Hematopoietic multipotent progenitor cell treated with erythropoietin and hydrocortisone succinate and interleukin-3 and kit ligand, for 8 days (in vitro differentiated cells): ENCODE results near the gene SSH3.

Experiments used
- DNase-seq: peaks from one replicate; pipeline ENCODE4 v3.0.0-alpha.2; 2015

Gene SSH3

DNA sequence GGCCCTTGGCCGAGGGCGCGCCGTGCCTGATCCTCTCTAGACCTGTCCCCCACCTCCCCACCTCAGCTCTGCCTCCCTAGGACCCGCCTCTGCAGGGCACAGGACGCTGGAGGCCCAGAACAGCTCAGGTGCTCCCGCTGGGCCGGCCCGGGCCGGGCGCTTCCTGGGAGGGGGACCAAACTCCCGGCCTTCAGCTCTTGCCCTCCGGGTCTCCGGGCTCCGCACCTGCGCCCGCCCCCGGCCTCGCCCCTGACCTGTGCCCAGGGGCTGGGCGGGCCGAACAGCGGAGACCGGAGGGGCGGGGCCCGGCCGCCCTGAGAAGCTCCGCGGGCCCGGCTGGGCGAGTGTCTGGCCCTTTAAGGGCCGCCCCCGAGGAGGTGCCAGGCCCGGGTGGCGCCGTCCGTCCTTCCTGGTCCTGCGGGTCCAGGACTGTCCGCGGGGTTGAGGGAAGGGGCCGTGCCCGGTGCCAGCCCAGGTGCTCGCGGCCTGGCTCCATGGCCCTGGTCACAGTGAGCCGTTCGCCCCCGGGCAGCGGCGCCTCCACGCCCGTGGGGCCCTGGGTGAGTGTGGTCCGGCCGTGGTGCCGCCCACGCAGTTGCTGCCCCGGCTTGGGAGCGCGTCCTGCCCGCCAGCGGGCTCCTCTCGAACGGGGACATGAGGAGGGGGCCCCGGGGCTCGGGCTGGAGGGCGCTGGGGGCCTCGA is at the start of gene SSH3:
Gene SSH3 (plus strand): TSS at position 399 of the 703 bp plus-strand sequence. CDS start 96 bp downstream, at position 495.
- DNase-seq: peak; percentile 61

GRCh38 chr11:67253872-67254624 is 49.3 kb upstream of the SSH3 start:
- peak; percentile 93 for DNase-seq

DNA sequence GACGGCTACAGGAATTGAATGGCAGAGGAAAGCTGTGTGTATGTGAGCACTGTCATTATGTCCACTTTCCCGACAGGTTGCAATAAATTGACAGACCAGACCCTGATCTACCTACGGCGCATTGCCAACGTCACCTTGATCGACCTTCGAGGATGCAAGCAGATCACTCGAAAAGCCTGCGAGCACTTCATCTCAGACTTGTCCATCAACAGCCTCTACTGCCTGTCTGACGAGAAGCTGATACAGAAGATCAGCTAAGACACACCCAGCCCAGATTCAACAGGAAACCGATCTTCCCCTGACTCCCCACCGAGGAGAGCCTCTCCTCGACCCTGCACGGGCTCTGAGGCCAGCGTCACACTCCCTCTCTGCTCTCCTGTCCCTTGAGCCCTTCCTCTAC is 48.5 kb upstream of the SSH3 start:
- DNase-seq: peak; percentile 70

DNA sequence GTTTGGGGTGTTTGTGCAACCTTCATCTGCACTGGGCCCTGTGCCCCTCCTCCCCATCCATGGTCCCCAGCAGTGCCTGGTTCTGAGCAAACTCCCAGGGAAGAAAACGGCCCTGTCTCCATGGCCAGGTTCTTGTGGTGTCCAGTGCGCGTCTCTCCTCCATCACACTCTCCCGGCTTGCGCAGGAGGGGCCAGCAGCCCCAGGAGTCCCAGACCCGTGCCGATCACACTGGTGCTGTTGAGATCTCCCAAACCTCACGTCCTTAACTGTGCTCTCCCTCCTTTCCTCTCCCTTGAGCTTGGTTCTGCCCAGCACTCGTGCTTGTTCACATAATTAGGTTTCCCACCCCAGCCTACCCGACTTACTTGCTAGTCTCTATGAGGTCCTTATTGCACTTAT is 48.0 kb upstream of the SSH3 start:
- no peak for DNase-seq

GRCh38 chr11:67255864-67256263 is 47.5 kb upstream of the SSH3 start:
- no peak for DNase-seq

DNA sequence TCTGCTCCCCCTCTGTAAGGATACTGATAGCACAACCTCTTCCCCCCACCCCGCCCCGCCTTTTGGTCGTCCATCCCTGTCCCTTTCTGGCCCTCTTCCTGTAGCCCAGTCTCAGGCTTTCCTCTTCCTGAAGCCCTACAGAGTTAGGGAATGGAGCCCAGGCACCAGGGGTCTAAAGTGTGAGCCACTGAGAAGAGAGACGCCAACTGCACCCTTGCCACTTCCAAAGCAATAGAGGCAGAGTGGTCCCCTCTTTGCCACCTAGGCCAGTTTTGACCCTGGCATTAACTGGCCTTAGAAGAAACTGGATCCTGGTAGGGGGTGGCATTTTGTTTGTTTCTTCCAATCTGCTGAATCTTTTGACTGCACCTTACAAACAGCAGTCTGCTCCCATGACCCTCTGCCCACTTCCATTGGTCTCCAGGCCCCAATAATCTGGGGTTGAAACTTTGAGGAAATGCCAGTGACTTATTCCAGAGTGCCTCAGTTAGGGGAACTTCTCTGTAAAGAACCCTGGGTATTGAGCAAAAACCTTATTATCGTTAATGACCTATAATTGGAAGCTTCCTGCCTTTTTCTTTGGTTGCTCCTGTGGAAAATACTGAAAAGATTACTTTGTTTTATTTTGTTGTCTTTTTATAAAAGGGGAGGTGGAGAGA is 46.7 kb upstream of the SSH3 start:
- DNase-seq: no peak

GRCh38 chr11:67260406-67260805 is 42.9 kb upstream of the SSH3 start:
- no peak for DNase-seq

DNA sequence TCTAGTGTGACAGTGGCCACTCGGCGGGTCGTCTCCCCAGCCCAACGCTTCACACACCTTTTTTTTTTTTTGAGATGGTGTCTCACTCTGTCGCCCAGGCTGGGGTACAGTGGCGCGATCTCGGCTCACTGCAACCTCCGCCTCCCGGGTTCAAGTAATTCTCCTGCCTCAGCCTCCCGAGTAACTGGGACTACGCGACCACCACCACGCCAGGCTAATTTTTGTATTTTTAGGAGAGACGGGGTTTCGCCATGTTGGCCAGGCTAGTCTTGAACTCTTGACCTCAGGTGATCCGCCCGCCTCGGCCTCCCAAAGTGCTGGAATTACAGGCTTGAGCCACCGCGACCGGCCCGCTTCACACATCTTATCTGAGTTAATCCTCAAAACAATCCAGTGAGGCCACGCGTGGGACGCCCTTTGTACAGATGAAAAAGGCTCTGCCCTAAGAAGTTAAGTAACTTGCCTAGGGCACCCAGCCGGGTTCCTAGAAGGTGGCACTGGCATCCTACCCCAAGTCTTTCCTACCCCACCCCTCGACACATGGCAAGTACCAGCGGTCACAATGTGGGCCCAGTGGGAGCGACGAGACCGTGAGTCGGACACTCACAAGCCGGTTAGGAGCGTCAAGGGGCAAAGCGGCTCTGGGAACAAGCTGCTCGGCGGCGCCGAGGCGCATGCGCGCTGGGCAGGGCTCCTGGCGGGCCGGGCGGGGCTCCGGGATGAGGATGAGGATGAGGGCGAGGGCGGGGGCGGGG is 42.3 kb upstream of the SSH3 start:
- DNase-seq: peak; percentile 55

GRCh38 chr11:67261640-67261945 is 41.7 kb upstream of the SSH3 start:
- no peak for DNase-seq

DNA sequence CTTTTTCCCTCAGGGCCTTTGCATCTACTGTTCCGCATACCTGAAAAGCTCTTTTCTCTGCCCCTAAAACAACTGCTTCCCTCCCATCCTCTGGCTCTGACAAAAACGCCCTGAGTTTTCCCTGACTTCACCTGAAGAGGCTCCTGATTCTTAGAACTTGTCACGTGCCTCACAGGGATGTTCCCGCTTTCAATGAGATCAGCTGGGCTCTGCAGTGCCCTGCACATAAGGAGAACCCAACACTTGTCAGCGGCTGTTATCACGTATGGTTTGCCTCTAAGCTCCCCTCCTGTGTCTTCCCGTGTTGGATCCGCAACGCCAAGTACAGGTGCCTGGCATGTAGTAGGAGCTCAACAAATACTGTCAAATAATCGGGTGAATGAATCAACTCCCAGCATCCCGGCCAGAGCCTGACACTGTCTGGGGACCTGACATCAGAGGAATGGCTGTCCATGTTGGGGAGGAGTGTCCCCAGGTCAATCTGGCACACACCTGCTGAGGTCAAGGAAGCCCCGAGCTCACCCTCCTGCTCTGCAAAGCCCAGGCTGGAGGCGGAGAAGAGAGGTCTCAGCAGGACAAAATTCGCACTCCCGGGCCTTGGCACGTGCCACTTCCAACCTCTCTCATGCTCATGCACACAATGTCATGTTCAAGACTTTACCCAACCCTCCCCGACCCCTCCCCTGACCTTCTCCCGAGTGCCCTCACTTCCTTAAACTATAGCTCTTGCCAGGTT is 41.2 kb upstream of the SSH3 start:
- DNase-seq: no peak

- peak; percentile 89 for DNase-seq
These were observed 40.3 kb upstream of the SSH3 start for GRCh38 chr11:67262731-67263675.

- DNase-seq: no peak
These were observed 39.1 kb upstream of the SSH3 start for GRCh38 chr11:67264260-67264659.

DNA sequence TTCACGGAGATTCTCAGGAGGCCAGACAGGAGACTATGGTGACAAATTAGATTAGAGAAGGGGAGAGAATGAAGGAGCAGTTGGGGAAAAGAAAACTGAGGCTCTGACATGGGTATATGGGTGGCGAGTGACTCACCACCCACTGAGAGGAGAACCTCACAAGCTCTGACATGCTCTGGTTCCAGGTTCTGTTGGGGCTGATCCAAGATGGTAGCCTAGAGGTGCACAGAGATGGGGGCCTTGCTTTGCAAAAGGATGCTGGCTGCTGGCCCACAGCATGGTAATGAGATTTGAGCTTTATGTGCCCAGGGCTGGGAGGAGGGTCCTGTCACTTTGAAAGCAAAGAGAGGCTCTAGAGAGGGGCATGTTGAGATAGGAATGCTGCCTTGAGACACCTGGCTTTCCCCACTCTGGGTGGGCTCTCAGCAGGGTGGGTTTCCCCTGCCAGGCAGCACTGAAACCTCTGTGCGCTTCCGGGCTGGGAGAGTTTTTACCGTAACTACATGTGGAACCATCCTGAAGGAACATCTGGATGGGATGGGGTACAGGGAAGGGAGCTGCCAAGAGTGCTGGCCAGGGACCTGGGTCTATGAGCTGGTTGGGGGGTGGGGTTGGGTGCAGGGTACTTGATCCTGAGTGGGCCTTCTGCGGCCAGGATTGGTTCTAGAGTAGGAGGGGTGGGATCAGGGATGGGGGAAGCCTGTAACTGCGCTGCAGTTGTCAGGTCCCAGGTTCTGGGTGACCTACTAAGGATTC is 38.3 kb upstream of the SSH3 start:
- DNase-seq: no peak

DNA sequence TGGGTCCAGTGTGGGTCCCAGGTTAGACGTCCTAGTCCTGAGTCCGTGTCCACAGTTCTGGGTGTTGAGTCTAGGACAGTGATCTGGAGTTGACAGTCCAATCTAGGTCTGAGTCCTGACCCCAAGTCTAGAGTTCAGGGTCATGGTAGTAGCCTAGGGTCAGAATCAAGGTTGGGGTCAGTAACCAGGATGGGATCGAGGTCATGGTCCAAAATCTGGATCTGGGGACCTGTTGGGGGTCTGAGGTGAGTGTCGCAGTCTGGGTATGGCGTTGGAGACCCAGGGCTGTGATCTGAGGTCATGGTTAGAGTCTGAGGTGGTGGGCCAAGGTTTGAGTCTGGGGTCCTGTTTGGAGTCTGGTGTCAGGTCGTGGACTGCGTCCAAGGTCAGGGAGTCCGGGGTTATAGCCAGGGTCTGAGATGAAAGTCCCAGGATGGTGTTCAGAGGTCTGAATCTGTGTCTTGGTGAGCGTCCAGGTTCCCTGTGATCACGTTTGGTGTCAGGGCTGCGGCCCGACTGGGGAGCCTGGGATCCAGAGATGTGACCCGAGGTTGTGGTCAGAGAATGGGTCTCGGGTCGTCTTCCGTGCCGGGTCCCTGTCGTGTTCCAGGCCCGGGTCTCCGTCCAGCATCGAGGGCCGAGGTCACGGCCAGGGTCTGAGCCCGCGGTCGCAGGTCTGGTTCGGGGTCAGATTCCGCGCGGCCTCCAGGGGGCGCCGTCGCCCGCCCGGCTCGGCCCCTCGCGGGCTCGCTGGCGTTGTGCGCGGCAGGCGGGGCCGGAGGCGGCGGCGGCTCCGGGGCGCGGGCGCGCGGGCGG is 37.5 kb upstream of the SSH3 start:
- DNase-seq: peak; percentile 58

DNA sequence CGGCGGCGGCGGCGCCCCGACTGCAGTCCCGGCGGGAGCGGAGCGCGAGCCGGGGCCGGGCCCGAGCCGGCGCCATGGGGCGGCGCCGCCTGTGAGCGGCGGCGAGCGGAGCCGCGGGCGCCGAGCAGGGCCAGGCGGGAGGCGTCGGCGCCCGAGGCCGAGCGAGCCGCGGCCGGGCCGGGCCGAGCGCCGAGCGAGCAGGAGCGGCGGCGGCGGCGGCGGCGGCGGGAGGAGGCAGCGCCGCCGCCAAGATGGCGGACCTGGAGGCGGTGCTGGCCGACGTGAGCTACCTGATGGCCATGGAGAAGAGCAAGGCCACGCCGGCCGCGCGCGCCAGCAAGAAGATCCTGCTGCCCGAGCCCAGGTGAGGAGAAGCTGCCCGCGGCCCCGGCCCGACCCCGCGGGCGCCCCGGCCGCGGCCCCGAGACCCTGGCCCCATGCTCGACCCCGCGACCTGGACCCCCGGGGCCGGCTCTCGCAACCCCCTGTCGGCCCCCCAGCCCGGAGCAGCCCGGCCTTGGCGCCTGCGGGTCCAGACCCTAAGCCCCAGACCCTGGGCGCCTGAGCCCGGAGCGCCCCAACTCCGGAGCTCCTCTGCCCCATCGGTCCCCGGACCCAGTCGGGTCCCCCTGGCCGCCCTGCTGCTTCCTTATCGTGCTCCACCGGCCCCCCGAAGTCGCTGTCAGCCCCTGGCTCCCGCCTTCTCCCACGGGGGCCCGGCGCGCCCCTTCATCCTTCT is 36.7 kb upstream of the SSH3 start, which contains the start of gene GRK2:
Gene GRK2 (plus strand): TSS at position 25 of the 739 bp plus-strand sequence. CDS start 227 bp downstream, at position 252.
- DNase-seq: peak; percentile 58

- peak; percentile 51 for DNase-seq
These were observed 35.9 kb upstream of the SSH3 start for GRCh38 chr11:67267188-67268080.

DNA sequence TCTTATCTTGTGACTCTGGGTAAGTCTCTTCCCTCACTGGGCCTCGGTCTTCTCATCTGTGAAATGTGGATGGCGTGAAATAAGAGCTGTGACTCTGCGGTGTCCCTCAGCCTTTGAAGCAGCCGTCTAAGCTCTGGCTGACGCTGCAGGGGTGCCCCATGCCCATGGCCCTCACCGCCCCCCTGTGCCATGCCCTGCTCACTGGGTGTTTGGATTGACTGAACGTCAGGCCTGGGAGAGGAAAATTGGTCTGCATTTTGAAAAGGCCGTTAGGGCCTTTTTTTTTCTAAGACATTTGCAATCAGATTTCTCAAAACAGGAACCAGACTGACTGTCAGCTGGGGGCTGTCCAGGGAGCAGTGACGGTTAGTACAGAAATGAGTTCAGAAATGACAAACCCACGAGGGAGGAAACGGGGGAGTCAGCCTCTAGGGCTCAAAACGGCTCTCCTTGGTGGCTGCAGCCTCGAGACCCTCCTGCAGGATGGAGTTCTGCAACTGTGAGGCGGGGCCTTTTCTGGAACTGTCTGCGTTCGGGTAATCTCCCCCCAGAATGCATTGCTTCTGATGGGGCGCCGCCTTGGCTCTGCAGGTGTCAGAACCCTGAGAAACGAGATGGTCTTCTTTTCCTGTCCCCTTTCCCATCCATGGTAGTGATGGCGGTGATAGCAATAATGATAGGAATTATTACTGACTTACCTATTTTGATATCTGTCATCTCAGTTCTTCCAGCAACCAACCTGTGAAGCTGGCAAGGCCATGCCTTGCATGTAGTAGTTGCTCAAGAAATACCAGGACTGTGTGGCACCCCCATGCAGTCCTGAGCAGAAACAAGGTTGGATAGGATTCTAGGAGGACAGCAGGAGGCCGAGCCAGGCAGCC is 35.0 kb upstream of the SSH3 start:
- peak; percentile 58 for DNase-seq
